ENCODE measurements around the gene INSM1.

Gene INSM1

GRCh38 chr20:20371681-20372080 lies 3.8 kb downstream of the INSM1 start:
- H3K4me3 ChIP-seq (ENCODE audit: low read length): no peak overlapping the region
- TF ChIP-seq CTCF (conservative IDR thresholded peaks at IDR 0.05; ENCODE audit: low read depth, low read length): no peak
- DNase-seq (ENCODE audit: low read depth): no peak

GRCh38 chr20:20373091-20373571 lies 5.2 kb downstream of the INSM1 start:
- no peak for DNase-seq (ENCODE audit: low read depth)
- no peak for TF ChIP-seq CTCF (conservative IDR thresholded peaks at IDR 0.05; ENCODE audit: low read depth, low read length)
- H3K4me3 ChIP-seq (ENCODE audit: low read length): no peak overlapping the region

GRCh38 chr20:20375862-20376261 lies 8.0 kb downstream of the INSM1 start:
- no peak overlapping the region for H3K4me3 ChIP-seq (ENCODE audit: low read length)
- no peak for DNase-seq (ENCODE audit: low read depth)
- no peak for TF ChIP-seq CTCF (conservative IDR thresholded peaks at IDR 0.05; ENCODE audit: low read depth, low read length)

- no peak for DNase-seq (ENCODE audit: low read depth)
- no peak overlapping the region for H3K4me3 ChIP-seq (ENCODE audit: low read length)
- no peak for TF ChIP-seq CTCF (conservative IDR thresholded peaks at IDR 0.05; ENCODE audit: low read depth, low read length)
Measured at GRCh38 chr20:20386192-20386591, 18.3 kb downstream of the INSM1 start.

- no peak for TF ChIP-seq CTCF (conservative IDR thresholded peaks at IDR 0.05; ENCODE audit: low read depth, low read length)
- DNase-seq (ENCODE audit: low read depth): no peak
- H3K4me3 ChIP-seq (ENCODE audit: low read length): no peak overlapping the region
Measured at GRCh38 chr20:20390393-20390792, 22.5 kb downstream of the INSM1 start.

- TF ChIP-seq CTCF (conservative IDR thresholded peaks at IDR 0.05; ENCODE audit: low read depth, low read length): no peak
- no peak for DNase-seq (ENCODE audit: low read depth)
- no peak overlapping the region for H3K4me3 ChIP-seq (ENCODE audit: low read length)
Measured at GRCh38 chr20:20391115-20391514, 23.2 kb downstream of the INSM1 start.

- TF ChIP-seq CTCF (conservative IDR thresholded peaks at IDR 0.05; ENCODE audit: low read depth, low read length): no peak
- DNase-seq (ENCODE audit: low read depth): no peak
Measured at GRCh38 chr20:20391766-20392165, 23.9 kb downstream of the INSM1 start.

More at GRCh38 chr20:20391766-20392165, 23.9 kb downstream of the INSM1 start:
- H3K4me3 ChIP-seq (ENCODE audit: low read length): no peak overlapping the region

All from retinal pigment epithelial cell (primary cell).